GM12878 (cell line): ENCODE results near the gene SETBP1. TPM values are rescaled to one million over a fixed set of nuclear protein-coding genes. Genes with fewer than 3 reads are reported as not detected.

Source experiments
- BMI1 ChIP-seq: fragments of 450-650 bp; IDR thresholded peaks from 2 replicates; pipeline ENCODE4 v1.6.1; 2016; ENCODE audit warnings: mild to moderate bottlenecking, moderate library complexity, borderline replicate concordance
- CBX3 ChIP-seq: fragments of 200-600 bp; sonication (generic); IDR thresholded peaks from 2 replicates; pipeline ENCODE4 v1.6.1; 2016; ENCODE audit warnings: low read depth, borderline replicate concordance
- HDAC2 ChIP-seq: fragments of 200-600 bp; sonication (generic); IDR thresholded peaks from 2 replicates; pipeline ENCODE4 v1.6.1; 2017
- IKZF1 ChIP-seq: fragments of 450-650 bp; conservative IDR thresholded peaks from 2 replicates; pipeline ENCODE4 v1.6.1; 2017; ENCODE audit warnings: antibody characterized with exemption, mild to moderate bottlenecking
- IKZF2 ChIP-seq, 2 experiments: fragments of 450-650 bp; IDR thresholded peaks; 2 replicates each; pipeline ENCODE4 v1.6.1; 2017; ENCODE audit warnings: mild to moderate bottlenecking in 2 of 2, moderate library complexity in 2 of 2
- KDM1A ChIP-seq: fragments of 200-600 bp; sonication (generic); IDR thresholded peaks from 2 replicates; pipeline ENCODE4 v1.6.1; 2016; ENCODE audit warnings: borderline replicate concordance
- MTA2 ChIP-seq: fragments of 450-650 bp; IDR thresholded peaks from 2 replicates; pipeline ENCODE4 v1.6.1; 2016; ENCODE audit warnings: low read depth, mild to moderate bottlenecking, moderate library complexity
- NFIC ChIP-seq: IDR thresholded peaks from 2 replicates; pipeline ENCODE4 v1.6.1; 2012; ENCODE audit warnings: low read depth, mild to moderate bottlenecking, inconsistent platforms, low read length, moderate library complexity
- PAX8 ChIP-seq: fragments of 450-650 bp; IDR thresholded peaks from 2 replicates; pipeline ENCODE4 v1.6.1; 2017; ENCODE audit warnings: mild to moderate bottlenecking, moderate library complexity
- POU2F2 ChIP-seq: IDR thresholded peaks from 3 replicates; pipeline ENCODE4 v1.6.1; 2011; ENCODE audit warnings: low read depth, mild to moderate bottlenecking, low read length, borderline replicate concordance
- RAD21 ChIP-seq: IDR thresholded peaks from 2 replicates; pipeline ENCODE4 v1.6.1; 2011; ENCODE audit warnings: mild to moderate bottlenecking, low read depth, low read length, moderate library complexity; ENCODE audit not compliant: insufficient read depth
- SIN3A ChIP-seq: IDR thresholded peaks from 2 replicates; pipeline ENCODE4 v1.6.1; 2012; ENCODE audit warnings: low read depth, low read length, improper control_type of control experiment
- ZNF24 ChIP-seq: fragments of 450-650 bp; IDR thresholded peaks from 2 replicates; pipeline ENCODE4 v1.6.1; 2017; ENCODE audit warnings: antibody characterized with exemption, mild to moderate bottlenecking
- polyA plus RNA-seq, 11 experiments: library from polyadenylated mRNA; depleted of rRNA in 4 of 11; unstranded in 6 of 11; stranded (reverse) in 5 of 11; fragments of >200 nt; fragmentation: Nextera tagmentation in 4 of 11; fragmentation: Illumina TruSeq in 1 of 11; extraction: Ambion mirVana in 4 of 11; extraction: Trizol in 1 of 11; gene quantifications; 1 replicate in 1 of 11; 2 replicates in 10 of 11; pipeline versions ENCODE4 v1.2.1 to v1.2.3, GENCODE V29; 2011 to 2016; ENCODE audit warnings: inconsistent platforms in 2 of 11, missing spikeins in 2 of 11, low read depth in 1 of 11
- total RNA-seq, 4 experiments: library from RNA; depleted of rRNA in 3 of 4; stranded (reverse); fragments of >200 nt in 3 of 4; fragmentation: Illumina TruSeq in 1 of 4; extraction: Trizol in 1 of 4; gene quantifications; 2 replicates each; pipeline versions ENCODE4 v1.2.1 to v1.2.3, GENCODE V29; 2013 to 2021
- TF ChIP-seq, protein P1 (sequence below): fragments of 450-650 bp; formaldehyde crosslinking; IDR thresholded peaks from 2 replicates; pipeline ENCODE4 v1.4.0; 2022; ENCODE audit warnings: mild to moderate bottlenecking, moderate library complexity

The SETBP1 gene
- total and polyA plus RNA-seq, 10 of the 15 experiments (the other 5 are each of a cell fraction or from before 2014, with no cell fraction given) = 0.99 to 29.7 (median 8.3) TPM

DNA sequence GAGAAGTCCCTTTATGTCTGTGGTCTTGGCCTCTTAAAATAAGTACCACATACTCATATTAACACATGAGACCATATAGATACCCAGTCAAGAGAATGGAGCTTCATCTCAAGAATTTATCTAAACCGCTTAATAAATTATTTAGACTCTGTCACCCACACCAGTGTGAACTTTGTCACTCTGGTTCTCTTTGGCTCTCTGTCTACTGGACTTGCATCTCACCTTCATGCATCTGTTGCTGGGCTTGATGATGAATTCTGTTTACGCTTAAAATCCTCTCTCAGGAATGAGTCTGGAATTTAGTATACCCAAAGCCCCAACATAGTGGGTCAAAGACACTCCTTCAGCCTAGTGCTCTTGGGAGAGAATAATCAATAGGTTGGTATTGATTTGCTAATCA lies 73.9 kb downstream of the SETBP1 start (continued):
- TF ChIP-seq POU2F2 (no peak), MTA2 (no peak), SIN3A (no peak), PAX8 (no peak), CBX3 (no peak), RAD21 (no peak), NFIC (no peak), KDM1A (no peak), BMI1 (no peak), HDAC2 (no peak), ZNF24 (no peak), IKZF2 (IDR thresholded peaks at IDR 0.05) (no peak), IKZF1 (no peak)
- TF ChIP-seq, protein P1, sequence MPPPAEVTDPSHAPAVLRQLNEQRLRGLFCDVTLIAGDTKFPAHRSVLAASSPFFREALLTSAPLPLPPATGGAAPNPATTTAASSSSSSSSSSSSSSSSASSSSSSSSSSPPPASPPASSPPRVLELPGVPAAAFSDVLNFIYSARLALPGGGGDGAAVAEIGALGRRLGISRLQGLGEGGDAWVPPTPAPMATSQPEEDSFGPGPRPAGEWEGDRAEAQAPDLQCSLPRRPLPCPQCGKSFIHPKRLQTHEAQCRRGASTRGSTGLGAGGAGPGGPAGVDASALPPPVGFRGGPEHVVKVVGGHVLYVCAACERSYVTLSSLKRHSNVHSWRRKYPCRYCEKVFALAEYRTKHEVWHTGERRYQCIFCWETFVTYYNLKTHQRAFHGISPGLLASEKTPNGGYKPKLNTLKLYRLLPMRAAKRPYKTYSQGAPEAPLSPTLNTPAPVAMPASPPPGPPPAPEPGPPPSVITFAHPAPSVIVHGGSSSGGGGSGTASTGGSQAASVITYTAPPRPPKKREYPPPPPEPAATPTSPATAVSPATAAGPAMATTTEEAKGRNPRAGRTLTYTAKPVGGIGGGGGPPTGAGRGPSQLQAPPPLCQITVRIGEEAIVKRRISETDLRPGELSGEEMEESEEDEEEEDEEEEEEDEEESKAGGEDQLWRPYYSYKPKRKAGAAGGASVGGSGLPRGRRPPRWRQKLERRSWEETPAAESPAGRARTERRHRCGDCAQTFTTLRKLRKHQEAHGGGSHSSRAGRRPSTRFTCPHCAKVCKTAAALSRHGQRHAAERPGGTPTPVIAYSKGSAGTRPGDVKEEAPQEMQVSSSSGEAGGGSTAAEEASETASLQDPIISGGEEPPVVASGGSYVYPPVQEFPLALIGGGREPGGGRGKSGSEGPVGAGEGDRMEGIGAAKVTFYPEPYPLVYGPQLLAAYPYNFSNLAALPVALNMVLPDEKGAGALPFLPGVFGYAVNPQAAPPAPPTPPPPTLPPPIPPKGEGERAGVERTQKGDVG (CRISPR knock-in tag) = no peak
